ENCODE results near the gene LRP3.

- no peak for TF ChIP-seq CTCF (conservative IDR thresholded peaks at IDR 0.05; ENCODE audit: low read depth, low read length)
- no peak for TF ChIP-seq EZH2phosphoT487 (IDR thresholded peaks at IDR 0.05; ENCODE audit: borderline replicate concordance, low read length)
- no peak for TF ChIP-seq EZH2 (IDR thresholded peaks at IDR 0.05; ENCODE audit: low read length, unreplicated experiment)
Observed at GRCh38 chr19:33232656-33233055, 38.5 kb downstream of the LRP3 start.
